ENCODE measurements around the gene NAALADL2. TPM values are rescaled to one million over a fixed set of nuclear protein-coding genes. Genes with fewer than 3 reads are reported as not detected.

The NAALADL2 gene
- total and polyA plus RNA-seq, 9 of the 15 experiments (the other 6 are each of a cell fraction or from before 2014, with no cell fraction given): 0.29 to 1.1 (median 0.79) TPM; not detected in 1

DNA sequence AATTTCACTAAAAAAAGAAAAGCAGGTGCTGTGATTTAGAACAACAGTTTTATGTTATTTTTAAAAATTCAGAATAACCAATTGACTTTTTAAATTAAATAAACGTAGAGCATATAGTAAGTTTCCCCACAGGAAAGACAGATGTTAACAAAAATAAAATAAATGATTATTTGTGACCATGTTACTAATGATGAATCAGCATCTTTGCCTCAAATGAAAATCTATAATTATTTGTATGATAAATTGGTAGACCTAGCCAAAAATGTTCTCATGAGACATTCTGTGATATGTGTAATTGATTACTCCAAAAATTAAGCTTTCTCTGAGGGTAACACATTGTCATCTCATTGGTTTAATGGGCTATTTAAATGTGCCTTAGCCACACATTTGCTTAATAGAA, 948.0 kb downstream of the NAALADL2 start (continued):
- TF ChIP-seq RBBP5 (IDR thresholded peaks at IDR 0.05; ENCODE audit: borderline replicate concordance, insufficient read depth, low read length, poor library complexity, severe bottlenecking) (no peak), POLR2AphosphoS2 (IDR thresholded peaks at IDR 0.05; ENCODE audit: low read length) (no peak), HNRNPUL1 (IDR thresholded peaks at IDR 0.05; ENCODE audit: low read length) (no peak), GATAD2A (IDR thresholded peaks at IDR 0.05) (no peak), ZNF217 (CRISPR knock-in tag; IDR thresholded peaks at IDR 0.05) (no peak), ELF1 (tag; IDR thresholded peaks at IDR 0.05) (no peak), C11orf30 (IDR thresholded peaks at IDR 0.05; ENCODE audit: low read depth) (peak; percentile 19; the same call in 1 of the 2 replicates), FOSL1 (tag; conservative IDR thresholded peaks at IDR 0.05) (no peak), NCOA4 (IDR thresholded peaks at IDR 0.05; ENCODE audit: partially characterized antibody) (no peak), MAFG (tag; conservative IDR thresholded peaks at IDR 0.05) (peak; percentile 45), SMAD3 (CRISPR knock-in tag; conservative IDR thresholded peaks at IDR 0.05) (no peak)
- TF ChIP-seq, protein P1, sequence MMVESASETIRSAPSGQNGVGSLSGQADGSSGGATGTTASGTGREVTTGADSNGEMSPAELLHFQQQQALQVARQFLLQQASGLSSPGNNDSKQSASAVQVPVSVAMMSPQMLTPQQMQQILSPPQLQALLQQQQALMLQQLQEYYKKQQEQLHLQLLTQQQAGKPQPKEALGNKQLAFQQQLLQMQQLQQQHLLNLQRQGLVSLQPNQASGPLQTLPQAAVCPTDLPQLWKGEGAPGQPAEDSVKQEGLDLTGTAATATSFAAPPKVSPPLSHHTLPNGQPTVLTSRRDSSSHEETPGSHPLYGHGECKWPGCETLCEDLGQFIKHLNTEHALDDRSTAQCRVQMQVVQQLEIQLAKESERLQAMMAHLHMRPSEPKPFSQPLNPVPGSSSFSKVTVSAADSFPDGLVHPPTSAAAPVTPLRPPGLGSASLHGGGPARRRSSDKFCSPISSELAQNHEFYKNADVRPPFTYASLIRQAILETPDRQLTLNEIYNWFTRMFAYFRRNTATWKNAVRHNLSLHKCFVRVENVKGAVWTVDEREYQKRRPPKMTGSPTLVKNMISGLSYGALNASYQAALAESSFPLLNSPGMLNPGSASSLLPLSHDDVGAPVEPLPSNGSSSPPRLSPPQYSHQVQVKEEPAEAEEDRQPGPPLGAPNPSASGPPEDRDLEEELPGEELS (CRISPR knock-in tag; IDR thresholded peaks at IDR 0.05; ENCODE audit: borderline replicate concordance): no peak
